GM12801 (cell line): ENCODE results near the gene PTPN4.

ENCODE experiments used
- TF ChIP-seq, protein P1 (sequence below): IDR thresholded peaks from one replicate; pipeline ENCODE4 v1.5.1; 2011; ENCODE audit warnings: control low read depth; ENCODE audit not compliant: insufficient read length; ENCODE audit errors: extremely low read depth

Gene PTPN4

DNA sequence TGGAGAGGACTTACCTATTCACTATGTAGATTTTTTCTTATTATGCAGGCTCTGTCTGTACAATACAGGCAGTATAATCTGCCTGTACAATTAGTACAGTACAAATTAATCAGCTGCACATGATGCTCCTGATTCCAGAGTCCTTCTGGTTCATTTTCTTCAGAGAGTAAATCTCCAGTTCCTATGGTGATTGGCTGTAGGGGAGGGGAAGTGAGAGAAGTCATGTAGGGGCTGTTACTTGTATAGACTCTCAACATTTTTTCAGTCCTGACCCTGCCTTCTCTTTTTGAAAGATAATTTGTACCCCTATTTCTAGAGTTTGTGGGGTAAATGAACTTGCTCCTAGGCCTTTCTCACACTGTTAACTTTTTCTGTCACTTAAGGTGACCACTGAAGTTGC, 54.5 kb downstream of the PTPN4 start:
- TF ChIP-seq, protein P1, sequence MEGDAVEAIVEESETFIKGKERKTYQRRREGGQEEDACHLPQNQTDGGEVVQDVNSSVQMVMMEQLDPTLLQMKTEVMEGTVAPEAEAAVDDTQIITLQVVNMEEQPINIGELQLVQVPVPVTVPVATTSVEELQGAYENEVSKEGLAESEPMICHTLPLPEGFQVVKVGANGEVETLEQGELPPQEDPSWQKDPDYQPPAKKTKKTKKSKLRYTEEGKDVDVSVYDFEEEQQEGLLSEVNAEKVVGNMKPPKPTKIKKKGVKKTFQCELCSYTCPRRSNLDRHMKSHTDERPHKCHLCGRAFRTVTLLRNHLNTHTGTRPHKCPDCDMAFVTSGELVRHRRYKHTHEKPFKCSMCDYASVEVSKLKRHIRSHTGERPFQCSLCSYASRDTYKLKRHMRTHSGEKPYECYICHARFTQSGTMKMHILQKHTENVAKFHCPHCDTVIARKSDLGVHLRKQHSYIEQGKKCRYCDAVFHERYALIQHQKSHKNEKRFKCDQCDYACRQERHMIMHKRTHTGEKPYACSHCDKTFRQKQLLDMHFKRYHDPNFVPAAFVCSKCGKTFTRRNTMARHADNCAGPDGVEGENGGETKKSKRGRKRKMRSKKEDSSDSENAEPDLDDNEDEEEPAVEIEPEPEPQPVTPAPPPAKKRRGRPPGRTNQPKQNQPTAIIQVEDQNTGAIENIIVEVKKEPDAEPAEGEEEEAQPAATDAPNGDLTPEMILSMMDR = no peak

DNA sequence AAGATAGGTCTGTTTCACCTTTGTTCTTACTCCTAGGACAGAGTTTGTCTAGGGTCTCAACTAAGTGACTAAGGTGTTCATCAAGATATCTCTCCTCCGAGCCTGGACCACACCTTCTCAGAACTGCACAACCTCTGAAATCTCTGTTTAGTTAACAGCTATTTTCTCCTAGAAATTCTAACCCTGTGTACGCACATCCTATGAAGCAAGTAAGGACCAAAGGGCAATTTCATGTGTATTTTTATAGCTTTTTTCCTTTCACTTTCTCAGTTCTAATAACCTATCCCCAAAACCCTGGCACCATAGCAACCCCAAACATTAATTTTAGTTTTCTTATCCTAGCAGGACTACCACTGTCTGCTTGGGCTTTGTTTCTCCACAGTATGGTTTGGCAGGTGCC, 59.1 kb downstream of the PTPN4 start:
- TF ChIP-seq, protein P1 = no peak

DNA sequence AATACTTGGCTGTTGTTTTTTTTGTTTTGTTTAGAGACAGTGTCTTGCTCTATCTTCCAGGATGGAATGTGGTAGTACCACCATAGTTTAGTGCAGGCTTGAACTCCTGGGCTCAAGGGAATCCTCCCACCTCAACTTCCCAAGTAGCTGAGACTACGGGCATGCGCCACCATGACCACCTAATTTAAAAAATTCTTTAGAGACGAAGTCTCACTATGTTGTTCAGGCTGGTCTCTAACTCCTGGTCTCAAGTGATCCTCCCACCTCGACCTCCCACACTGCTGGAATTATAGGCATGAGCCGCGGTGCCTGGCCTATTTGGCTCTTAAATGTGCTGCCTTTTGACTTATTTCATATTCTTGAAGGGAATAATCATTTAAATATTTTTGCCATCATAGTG, 60.1 kb downstream of the PTPN4 start:
- TF ChIP-seq, protein P1 = no peak

DNA sequence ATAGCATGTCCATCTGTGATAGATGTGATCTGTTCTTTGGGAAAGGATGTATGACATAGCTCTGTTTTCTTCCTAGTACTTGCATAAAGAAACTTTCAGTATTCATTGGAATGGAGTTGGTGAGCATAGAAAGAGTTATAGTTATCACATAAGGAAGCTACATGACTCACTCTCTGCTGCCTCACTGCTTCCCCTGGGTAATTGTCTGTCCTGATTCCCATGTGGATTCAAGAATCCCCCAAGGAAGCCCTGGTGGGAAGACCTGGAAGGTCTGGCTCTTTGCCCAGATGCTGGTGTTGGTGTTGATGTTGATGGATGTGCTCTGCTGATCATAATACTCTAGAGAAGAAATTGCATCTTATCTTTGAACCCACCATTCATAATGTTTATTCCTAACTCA, 60.6 kb downstream of the PTPN4 start:
- TF ChIP-seq, protein P1 = no peak

DNA sequence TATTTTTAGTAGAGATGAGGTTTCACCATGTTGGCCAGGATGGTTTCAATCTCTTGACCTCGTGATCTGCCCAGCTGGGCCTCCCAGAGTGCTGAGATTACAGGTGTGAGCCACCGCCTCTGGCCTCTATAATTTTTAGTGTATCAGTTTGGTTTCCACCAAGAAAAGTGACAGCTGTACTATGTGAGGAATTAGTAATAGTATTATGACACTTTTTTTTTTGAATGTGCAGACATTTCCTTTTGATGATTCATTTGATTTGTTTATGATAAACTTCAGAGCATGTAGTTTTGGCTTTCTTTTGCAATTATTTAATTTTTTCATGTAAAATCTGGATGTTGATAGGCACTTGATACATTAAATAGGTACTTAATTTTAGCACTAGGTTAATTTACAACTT, 61.5 kb downstream of the PTPN4 start:
- TF ChIP-seq, protein P1 = no peak

DNA sequence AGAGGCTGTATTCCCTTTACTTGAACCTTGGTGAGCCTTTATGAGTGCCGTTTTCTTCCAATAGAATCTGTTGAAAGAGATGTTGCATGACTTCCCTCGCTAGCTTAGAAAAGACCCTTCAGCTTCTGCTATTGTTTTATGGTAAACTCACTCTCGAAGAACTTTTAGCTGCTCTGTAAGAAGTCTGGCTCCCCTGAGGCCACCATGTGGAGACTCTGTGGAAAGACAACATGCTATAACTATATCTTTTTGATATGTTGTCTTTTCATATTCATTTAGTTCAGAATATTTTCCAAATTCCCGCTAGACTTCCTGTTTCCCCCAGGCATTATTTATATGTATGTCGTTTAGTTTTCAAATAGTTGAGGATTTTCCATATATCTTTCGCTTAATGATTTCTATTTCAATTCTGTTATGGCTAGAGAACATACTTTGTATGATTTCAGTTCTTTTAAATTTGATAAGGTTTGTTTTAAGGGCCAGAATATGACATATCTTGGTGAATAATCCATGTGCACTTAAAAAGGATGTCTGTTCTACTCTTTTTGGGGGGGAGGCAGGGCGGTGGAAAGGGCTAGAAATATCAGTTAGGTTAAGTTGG, 64.1 kb downstream of the PTPN4 start:
- TF ChIP-seq, protein P1 = no peak

DNA sequence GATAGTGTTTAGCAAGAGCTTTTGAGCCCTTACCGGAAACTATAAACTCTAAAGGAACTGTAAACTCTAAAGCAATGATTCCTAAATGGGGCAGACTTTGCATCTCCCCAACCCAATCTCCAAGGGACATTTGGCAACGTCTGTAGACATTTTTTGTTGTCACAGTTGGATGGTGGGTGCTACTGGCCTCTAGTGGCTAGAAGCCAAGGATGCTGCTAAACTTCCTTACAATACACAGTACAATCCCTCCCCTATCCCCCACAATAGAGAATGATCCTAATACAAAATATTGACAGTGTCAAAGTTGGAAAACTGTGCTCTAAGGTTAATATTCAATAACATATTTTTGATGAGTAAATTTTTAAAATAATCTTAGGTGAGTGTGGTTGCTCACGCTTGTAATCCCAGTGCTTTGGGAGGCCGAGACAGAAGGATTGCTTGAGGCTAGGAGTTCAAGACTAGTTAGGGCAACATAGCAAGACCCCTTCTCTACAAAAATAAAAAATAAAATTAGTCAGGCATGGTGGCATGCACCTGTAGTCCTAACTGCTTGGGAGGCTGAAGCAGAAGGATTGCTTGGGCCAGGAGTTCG, 66.7 kb downstream of the PTPN4 start:
- TF ChIP-seq, protein P1 = no peak
